Astrocyte of the spinal cord (primary cell): Measurements from ENCODE around the gene EPHB4.
"Not testable (repeated sequence)": the region's sequence is repeated elsewhere in the genome, so short reads cannot be mapped to it uniquely, and the experiment has no call there.

ENCODE experiments used
- DNase-seq: peaks from one replicate; pipeline ENCODE4 v3.0.0; 2011; ENCODE audit warnings: low read depth, low spot score
- H3K4me3 ChIP-seq: 2 replicates; pipeline ENCODE4 v1.5.1; 2011; ENCODE audit warnings: low read depth, mild to moderate bottlenecking, low read length, moderate library complexity
- in situ Hi-C: cut with HindIII; loops from 2 replicates; pipeline ENCODE4 v1.10.0; 2017; ENCODE audit warnings: low sequenced_read_pairs
- TF ChIP-seq, protein P1 (sequence below): IDR thresholded peaks from 2 replicates; pipeline ENCODE4 v1.5.1; 2012; ENCODE audit warnings: low read depth, mild to moderate bottlenecking, low read length, inconsistent platforms

EPHB4 gene

DNA sequence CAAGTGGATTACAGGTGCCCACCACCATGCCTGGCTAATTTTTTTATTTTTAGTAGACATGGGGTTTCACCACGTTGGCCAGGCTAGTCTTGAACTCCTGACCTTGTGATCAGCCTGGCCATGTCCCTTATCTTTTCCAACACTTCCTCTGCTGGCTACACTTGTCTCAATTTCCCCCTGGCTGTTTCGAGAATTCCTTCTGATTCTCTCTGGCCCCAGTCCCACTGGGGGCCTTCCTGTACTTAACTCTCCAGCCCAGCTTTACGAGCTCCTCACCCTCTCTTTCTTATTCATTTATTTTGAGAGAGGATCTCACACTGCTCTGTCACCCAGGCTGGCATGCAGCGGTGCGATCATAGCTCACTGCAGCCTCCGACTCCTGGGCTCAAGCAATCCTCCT is 8.5 kb downstream of the EPHB4 start:
- in situ Hi-C loops: no loop called here
- TF ChIP-seq, protein P1, sequence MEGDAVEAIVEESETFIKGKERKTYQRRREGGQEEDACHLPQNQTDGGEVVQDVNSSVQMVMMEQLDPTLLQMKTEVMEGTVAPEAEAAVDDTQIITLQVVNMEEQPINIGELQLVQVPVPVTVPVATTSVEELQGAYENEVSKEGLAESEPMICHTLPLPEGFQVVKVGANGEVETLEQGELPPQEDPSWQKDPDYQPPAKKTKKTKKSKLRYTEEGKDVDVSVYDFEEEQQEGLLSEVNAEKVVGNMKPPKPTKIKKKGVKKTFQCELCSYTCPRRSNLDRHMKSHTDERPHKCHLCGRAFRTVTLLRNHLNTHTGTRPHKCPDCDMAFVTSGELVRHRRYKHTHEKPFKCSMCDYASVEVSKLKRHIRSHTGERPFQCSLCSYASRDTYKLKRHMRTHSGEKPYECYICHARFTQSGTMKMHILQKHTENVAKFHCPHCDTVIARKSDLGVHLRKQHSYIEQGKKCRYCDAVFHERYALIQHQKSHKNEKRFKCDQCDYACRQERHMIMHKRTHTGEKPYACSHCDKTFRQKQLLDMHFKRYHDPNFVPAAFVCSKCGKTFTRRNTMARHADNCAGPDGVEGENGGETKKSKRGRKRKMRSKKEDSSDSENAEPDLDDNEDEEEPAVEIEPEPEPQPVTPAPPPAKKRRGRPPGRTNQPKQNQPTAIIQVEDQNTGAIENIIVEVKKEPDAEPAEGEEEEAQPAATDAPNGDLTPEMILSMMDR: no peak
- no peak for DNase-seq
- no peak overlapping the region for H3K4me3 ChIP-seq

DNA sequence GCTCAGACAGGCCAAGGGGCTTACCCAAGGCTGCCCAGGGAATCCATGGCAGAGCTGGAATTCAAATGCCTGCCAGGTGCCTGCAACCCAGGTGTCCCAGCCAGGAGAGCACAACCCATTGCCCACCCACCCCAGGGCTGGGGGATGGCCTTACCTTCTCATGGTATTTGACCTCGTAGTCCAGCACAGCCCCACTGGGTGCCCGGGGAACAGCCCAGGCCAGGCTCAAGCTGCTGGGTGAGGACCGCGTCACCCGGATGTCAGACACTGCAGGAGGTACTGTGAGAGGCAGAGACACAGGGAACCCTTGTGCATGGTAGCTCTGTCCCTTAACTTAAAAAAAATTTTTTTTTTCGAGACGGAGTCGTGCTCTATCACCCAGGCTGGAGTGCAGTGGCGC is 9.0 kb downstream of the EPHB4 start:
- H3K4me3 ChIP-seq: no peak overlapping the region
- in situ Hi-C loops: no loop called here
- no peak for DNase-seq
- TF ChIP-seq, protein P1: no peak

GRCh38 chr7:100817097-100817496 is 10.2 kb downstream of the EPHB4 start:
- TF ChIP-seq, protein P1: no peak

DNA sequence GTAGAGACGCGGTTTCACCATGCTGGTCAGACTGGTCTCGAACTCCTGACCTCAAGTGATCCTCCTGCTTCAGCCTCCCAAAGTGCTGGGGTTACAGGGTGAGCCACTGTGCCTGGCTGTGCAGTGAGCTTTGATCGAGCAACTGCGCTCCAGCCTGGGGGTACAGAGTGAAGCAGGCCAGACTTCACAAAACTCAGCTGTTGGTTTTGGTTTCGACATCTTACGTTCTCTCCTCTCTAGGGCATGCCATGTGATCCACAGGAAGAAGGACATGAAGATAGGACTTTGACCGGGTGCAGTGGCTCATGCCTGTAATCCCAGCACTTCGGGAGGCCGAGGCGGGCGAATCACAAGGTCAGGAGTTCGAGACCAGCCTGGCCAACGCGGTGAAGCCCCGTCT is 10.8 kb downstream of the EPHB4 start:
- DNase-seq, in situ Hi-C loops, H3K4me3 ChIP-seq: not testable (repeated sequence)

More at GRCh38 chr7:100817097-100817496, 10.2 kb downstream of the EPHB4 start:
- H3K4me3 ChIP-seq: no peak overlapping the region
- no peak for DNase-seq
- in situ Hi-C loops: no loop called here

- TF ChIP-seq, protein P1: no peak
- in situ Hi-C loops: no loop called here
These were observed 14.6 kb downstream of the EPHB4 start for GRCh38 chr7:100812729-100813128.

DNA sequence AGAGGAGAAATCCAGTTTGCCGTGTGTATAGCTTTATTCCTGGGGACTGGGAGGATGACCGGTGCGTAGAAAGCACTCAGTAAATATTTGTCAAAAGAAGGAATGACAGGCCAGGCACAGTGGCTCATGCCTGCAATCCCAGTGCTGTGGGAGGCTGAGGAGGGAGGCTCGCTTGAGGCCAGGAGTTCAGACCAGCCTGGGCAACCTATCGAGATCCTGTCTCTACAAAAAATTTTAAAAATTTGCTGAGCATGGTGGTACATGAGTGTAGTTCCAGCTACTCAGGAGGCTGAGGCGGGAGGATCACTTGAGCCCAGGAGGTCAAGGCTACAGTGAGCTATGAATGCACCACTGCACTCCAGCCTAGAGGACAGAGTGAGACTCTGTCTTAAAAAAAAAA is 15.8 kb downstream of the EPHB4 start:
- in situ Hi-C loops: no loop called here
- no peak overlapping the region for H3K4me3 ChIP-seq
- TF ChIP-seq, protein P1: no peak
- DNase-seq: no peak

More at GRCh38 chr7:100812729-100813128, 14.6 kb downstream of the EPHB4 start:
- H3K4me3 ChIP-seq: no peak overlapping the region
- no peak for DNase-seq

DNA sequence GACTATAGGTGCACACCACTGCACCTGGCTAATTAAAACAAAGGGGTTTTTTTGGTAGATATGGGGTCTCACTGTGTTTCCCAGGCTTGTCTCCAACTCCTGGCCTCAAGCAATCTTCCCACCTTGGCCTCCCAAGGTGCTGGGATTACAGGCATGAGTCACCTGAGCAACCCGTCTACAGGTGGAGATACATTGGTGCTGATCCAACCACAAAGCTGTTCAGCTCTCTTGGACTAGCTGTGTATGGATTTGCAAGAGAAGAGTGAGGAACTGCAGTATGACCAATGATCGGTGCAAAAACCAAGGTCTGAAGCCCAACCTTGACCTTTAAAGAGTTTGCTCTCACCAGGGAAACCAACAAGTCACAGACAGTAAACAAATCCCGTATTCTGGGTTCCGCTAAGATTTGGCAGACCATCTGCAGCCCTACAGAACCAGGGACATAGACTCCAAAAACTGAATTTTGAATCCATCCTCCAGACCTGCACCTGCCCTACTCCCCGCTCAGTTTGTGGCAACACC is 18.9 kb downstream of the EPHB4 start:
- TF ChIP-seq, protein P1: no peak
- H3K4me3 ChIP-seq: no peak overlapping the region
- in situ Hi-C loops: no loop called here
- no peak for DNase-seq

- H3K4me3 ChIP-seq, DNase-seq, in situ Hi-C loops: not testable (repeated sequence)
These were observed 20.4 kb downstream of the EPHB4 start for GRCh38 chr7:100806883-100807282.
